Amygdala (tissue), 56 donors: ENCODE data around the gene ZFP82.

Experiments used
- DNase-seq, 56 donors: peaks; one replicate each; lab custom pipeline; 2025; lab: John Stamatoyannopoulos, UW

The ZFP82 gene

GRCh38 chr19:36377541-36378178 is 40.8 kb downstream of the ZFP82 start:
- no peak for DNase-seq

- no peak for DNase-seq
Measured at GRCh38 chr19:36373638-36374156, 44.7 kb downstream of the ZFP82 start.

- no peak for DNase-seq
Measured at GRCh38 chr19:36371886-36372285, 46.6 kb downstream of the ZFP82 start.

- no peak for DNase-seq
Measured at GRCh38 chr19:36363845-36364244, 54.6 kb downstream of the ZFP82 start.
